HepG2 (cell line): ENCODE data around the gene PRKCE.

Experiments
- CTCF ChIP-seq: sonication (generic); formaldehyde crosslinking; IDR thresholded peaks from 2 replicates; pipeline ENCODE4 v1.5.0; 2020; ENCODE audit warnings: mild to moderate bottlenecking, missing genetic modification reagents, moderate library complexity
- SMAD9 ChIP-seq: sonication (generic); formaldehyde crosslinking; IDR thresholded peaks from 2 replicates; pipeline ENCODE4 v1.5.1; 2020; ENCODE audit warnings: mild to moderate bottlenecking, missing genetic modification reagents
- ZHX1 ChIP-seq: sonication (generic); formaldehyde crosslinking; IDR thresholded peaks from 2 replicates; pipeline ENCODE4 v1.8.1; 2022; ENCODE audit warnings: low read depth, mild to moderate bottlenecking, missing genetic modification reagents
- ZZZ3 ChIP-seq: sonication (generic); formaldehyde crosslinking; IDR thresholded peaks from 2 replicates; pipeline ENCODE4 v1.4.0; 2020; ENCODE audit warnings: missing genetic modification reagents, mild to moderate bottlenecking, borderline replicate concordance

DNA sequence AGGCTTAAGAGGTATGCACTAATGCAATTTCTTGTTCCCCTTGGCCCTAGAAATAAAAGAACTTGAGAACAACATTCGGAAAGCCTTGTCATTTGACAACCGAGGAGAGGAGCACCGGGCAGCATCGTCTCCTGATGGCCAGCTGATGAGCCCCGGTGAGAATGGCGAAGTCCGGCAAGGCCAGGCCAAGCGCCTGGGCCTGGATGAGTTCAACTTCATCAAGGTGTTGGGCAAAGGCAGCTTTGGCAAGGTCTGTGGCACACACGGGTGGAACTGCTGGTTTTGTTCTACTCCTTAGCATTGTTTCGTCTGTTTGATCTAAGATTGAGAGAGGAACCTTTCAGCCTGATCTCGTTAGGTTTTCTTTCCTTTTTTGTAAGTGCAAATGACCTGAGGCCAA lies 355.9 kb downstream of the PRKCE start:
- TF ChIP-seq SMAD9 (CRISPR knock-in tag): no peak
- TF ChIP-seq CTCF: no peak
- TF ChIP-seq ZHX1 (CRISPR knock-in tag): no peak
- no peak for TF ChIP-seq ZZZ3
